NCI-H2107 treated with DMSO at 0.1 percent for 48 hours (cell line): ENCODE measurements around the gene SORBS1.
"Not testable (repeated sequence)": the region's sequence is repeated elsewhere in the genome, so short reads cannot be mapped to it uniquely, and the experiment has no call there.

Source experiments
- DNase-seq: peaks from one replicate; lab custom pipeline; 2025; ENCODE audit not compliant: unreplicated experiment; lab: John Stamatoyannopoulos, UW

The SORBS1 gene

GRCh38 chr10:95356190-95356955, 204.8 kb downstream of the SORBS1 start:
- DNase-seq: no peak

- no peak for DNase-seq
Observed at GRCh38 chr10:95355301-95355700, 205.9 kb downstream of the SORBS1 start.

GRCh38 chr10:95354110-95354509, 207.1 kb downstream of the SORBS1 start:
- no peak for DNase-seq

- no peak for DNase-seq
Observed at GRCh38 chr10:95353123-95353522, 208.0 kb downstream of the SORBS1 start.

- DNase-seq: no peak
Observed at GRCh38 chr10:95352684-95353083, 208.5 kb downstream of the SORBS1 start.

- DNase-seq: no peak
Observed at GRCh38 chr10:95350830-95351228, 210.3 kb downstream of the SORBS1 start.

- DNase-seq: no peak
Observed at GRCh38 chr10:95350219-95350829, 210.8 kb downstream of the SORBS1 start.

GRCh38 chr10:95347402-95347766, 213.8 kb downstream of the SORBS1 start:
- not testable (repeated sequence) for DNase-seq

GRCh38 chr10:95346715-95347401, 214.3 kb downstream of the SORBS1 start:
- no peak for DNase-seq

- no peak for DNase-seq
Observed at GRCh38 chr10:95343573-95343972, 217.6 kb downstream of the SORBS1 start.

- DNase-seq: no peak
Observed at GRCh38 chr10:95341716-95342130, 219.4 kb downstream of the SORBS1 start.

GRCh38 chr10:95339863-95340262, 221.3 kb downstream of the SORBS1 start:
- no peak for DNase-seq

GRCh38 chr10:95337423-95338160, 223.6 kb downstream of the SORBS1 start:
- DNase-seq: no peak

- no peak for DNase-seq
Observed at GRCh38 chr10:95336702-95337101, 224.5 kb downstream of the SORBS1 start.

GRCh38 chr10:95335933-95336699, 225.1 kb downstream of the SORBS1 start:
- DNase-seq: no peak

GRCh38 chr10:95334805-95335144, 226.4 kb downstream of the SORBS1 start:
- no peak for DNase-seq

- DNase-seq: no peak
Observed at GRCh38 chr10:95333997-95334804, 227.0 kb downstream of the SORBS1 start.

GRCh38 chr10:95332666-95333249, 228.4 kb downstream of the SORBS1 start:
- no peak for DNase-seq

- no peak for DNase-seq
Observed at GRCh38 chr10:95331596-95332130, 229.5 kb downstream of the SORBS1 start.
